Measurements from ENCODE around the gene MYL2.

- no peak for TF ChIP-seq RAD21 (IDR thresholded peaks at IDR 0.05; ENCODE audit: low read depth)
- TF ChIP-seq EZH2phosphoT487 (IDR thresholded peaks at IDR 0.05; ENCODE audit: borderline replicate concordance) = no peak
- no peak for TF ChIP-seq ELF1 (IDR thresholded peaks at IDR 0.05; ENCODE audit: borderline replicate concordance, low read depth)
- no peak for TF ChIP-seq JUND (IDR thresholded peaks at IDR 0.05)
- no peak for TF ChIP-seq MAX (IDR thresholded peaks at IDR 0.05)
- TF ChIP-seq CTCF (IDR thresholded peaks at IDR 0.05 in 2 of 3, conservative IDR thresholded peaks at IDR 0.05 in 1 of 3; ENCODE audit: borderline replicate concordance in 1 of 3, insufficient read depth in 1 of 3, low read depth in 2 of 3, low read length in 2 of 3) = no peak
- no peak for TF ChIP-seq FOSL1 (IDR thresholded peaks at IDR 0.05; ENCODE audit: low read depth)
- TF ChIP-seq REST (IDR thresholded peaks at IDR 0.05; ENCODE audit: low read depth) = no peak
- no peak for TF ChIP-seq SIN3A (IDR thresholded peaks at IDR 0.05; ENCODE audit: low read depth)
- TF ChIP-seq ATF3 (IDR thresholded peaks at IDR 0.05) = no peak
Measured at GRCh38 chr12:110869803-110870202, 50.6 kb downstream of the MYL2 start.
